Measurements from ENCODE around the gene BACH2. TPM values are rescaled to one million over a fixed set of nuclear protein-coding genes. Genes with fewer than 3 reads are reported as not detected.

The BACH2 gene
- total and polyA plus RNA-seq, 2 of the 8 experiments (the other 6 are each of a cell fraction or from before 2014, with no cell fraction given), result 1.9 to 5.9 TPM

- no peaks in the 10 kb centered on the region for H3K36me3 ChIP-seq (ENCODE audit: control insufficient read depth in 2 of 4, insufficient read depth in 4 of 4, low read length in 3 of 4)
- no peak overlapping the region for H2BK15ac ChIP-seq (ENCODE audit: low read length)
- no peak overlapping the region for H3K4me3 ChIP-seq (ENCODE audit: extremely low read depth in 1 of 4, insufficient read depth in 2 of 4, low read depth in 3 of 4, low read length in 4 of 4)
- H3K9ac ChIP-seq (replicated peaks in 1 of 4; ENCODE audit: extremely low read depth in 1 of 4, low read depth in 3 of 4, low read length in 3 of 4), result peak overlapping the region in 2 of 4 experiments; percentile 6 to 30; a peak in 2 of 7 replicates
- peak overlapping the region; percentile 99 for H2BK12ac ChIP-seq (ENCODE audit: low read depth, low read length)
- no peak overlapping the region for H4K8ac ChIP-seq (ENCODE audit: extremely low read depth, insufficient read depth, low read length)
- no peak overlapping the region for H3K23ac ChIP-seq (ENCODE audit: insufficient read length)
- H3K23me2 ChIP-seq (ENCODE audit: low read depth, low read length), result no peaks in the 10 kb centered on the region
- no peak overlapping the region for H4K91ac ChIP-seq (replicated peaks; ENCODE audit: insufficient read length, low read length)
- CTCF ChIA-PET (ENCODE audit: partially characterized antibody), result interaction anchor here (0.6 to 1.9 kb wide), 9 partner anchors 9 to 260 kb away, joined by 3 to 5 read pairs (median 3); no protein-coding TSS in a partner anchor
- H3K4ac ChIP-seq (replicated peaks; ENCODE audit: insufficient read length, low read depth, low read length), result no peak overlapping the region
- H2BK5ac ChIP-seq (ENCODE audit: low read depth, low read length), result peak overlapping the region; percentile 92
- no peak for DNase-seq (ENCODE audit: low read depth in 1 of 2, low spot score in 2 of 2)
- H3K27me3 ChIP-seq (replicated peaks in 1 of 4; ENCODE audit: control insufficient read depth in 3 of 4, extremely low read depth in 1 of 4, insufficient read depth in 3 of 4, low read length in 3 of 4), result no peaks in the 10 kb centered on the region
- peak overlapping the region; percentile 59 to 64; a peak in 3 of 4 replicates for H3K4me2 ChIP-seq (ENCODE audit: insufficient read depth in 1 of 2, low read depth in 2 of 2, low read length in 2 of 2)
- POLR2A ChIA-PET (ENCODE audit: partially characterized antibody), result interaction anchor here (1.1 kb wide), 1 partner anchor 12 kb away, joined by 3 read pairs; no protein-coding TSS in a partner anchor
- peaks cover 9 to 35% (median 24%) of the 10 kb centered on the region in 4 experiments for H3K4me1 ChIP-seq (replicated peaks in 1 of 4; ENCODE audit: control insufficient read depth in 3 of 4, insufficient read depth in 4 of 4, low read length in 3 of 4)
- H3K18ac ChIP-seq (ENCODE audit: extremely low read depth, low read length), result peak overlapping the region; percentile 3; the same call in 1 of the 2 replicates
- H2AK5ac ChIP-seq (ENCODE audit: low read depth, low read length), result peak overlapping the region; percentile 49; the same call in 1 of the 2 replicates
- H4K20me1 ChIP-seq (replicated peaks in 1 of 2; ENCODE audit: control insufficient read depth in 1 of 2, insufficient read depth in 2 of 2, low read length in 2 of 2), result no peaks in the 10 kb centered on the region
- no peak overlapping the region for H4K5ac ChIP-seq (ENCODE audit: insufficient read length, low read depth, low read length)
- no peaks in the 10 kb centered on the region for H3K9me3 ChIP-seq (ENCODE audit: insufficient read depth in 2 of 2, low read depth in 1 of 2, low read length in 1 of 2)
- no peak overlapping the region for H3K14ac ChIP-seq (ENCODE audit: insufficient read length)
- no peaks in the 10 kb centered on the region for H3K79me1 ChIP-seq (ENCODE audit: low read depth, low read length)
- peak overlapping the region; percentile 60; the same call in 1 of the 2 replicates for H2AFZ ChIP-seq (ENCODE audit: low read length)
- H3K79me2 ChIP-seq (ENCODE audit: control insufficient read depth in 1 of 2, insufficient read depth in 2 of 2, low read length in 2 of 2), result no peaks in the 10 kb centered on the region
- no peak overlapping the region for H3K56ac ChIP-seq (replicated peaks; ENCODE audit: insufficient read length, low read depth, low read length)
- no peak for FAIRE-seq
- WGBS, 2 experiments (ENCODE audit: extremely low coverage in 1 of 2, insufficient coverage in 1 of 2, insufficient read length in 1 of 2, insufficient replicate concordance in 2 of 2, low coverage in 1 of 2, low lambda C conversion rate in 2 of 2, missing lambda C conversion rate in 1 of 2), result 64% methylated on average over 14 of the region's 14 CpGs; no CpG with 5 or more reads in 1 of the 2 experiments
- H3K27ac ChIP-seq (ENCODE audit: low read depth, low read length), result peak overlapping the region; percentile 78
- H2BK20ac ChIP-seq (ENCODE audit: low read length), result peak overlapping the region; percentile 38; the same call in 1 of the 2 replicates
- H2BK120ac ChIP-seq (replicated peaks; ENCODE audit: low read depth, low read length), result peak overlapping the region; percentile 34
- TF ChIP-seq BACH1 (IDR thresholded peaks at IDR 0.05; ENCODE audit: low read length), result no peak
- no peak for TF ChIP-seq JUN (IDR thresholded peaks at IDR 0.05; ENCODE audit: low read depth, low read length)
- TF ChIP-seq POU5F1 (IDR thresholded peaks at IDR 0.05; ENCODE audit: low read depth, low read length), result no peak
- TF ChIP-seq CTCF (IDR thresholded peaks at IDR 0.05; ENCODE audit: control extremely low read depth in 1 of 3, insufficient read depth in 1 of 3, low read depth in 1 of 3, low read length in 3 of 3), result no peak
- TF ChIP-seq KDM5A (IDR thresholded peaks at IDR 0.05; ENCODE audit: low read length), result no peak
- TF ChIP-seq ATF2 (IDR thresholded peaks at IDR 0.05; ENCODE audit: low read length), result no peak
- TF ChIP-seq CREB1 (IDR thresholded peaks at IDR 0.05), result no peak
- TF ChIP-seq MAFK (IDR thresholded peaks at IDR 0.05; ENCODE audit: low read depth, low read length), result no peak
These were observed 77.2 kb downstream of the BACH2 start for GRCh38 chr6:90219209-90219985.
